Neuronal stem cell (in vitro differentiated cells): ENCODE measurements around the gene SGK1.

Experiments used
- DNase-seq: peaks from one replicate; pipeline ENCODE4 v3.0.0-alpha.2; 2013; ENCODE audit warnings: low spot score
- H2AFZ ChIP-seq: one replicate; pipeline ENCODE4 v1.6.1; 2013; ENCODE audit warnings: mild to moderate bottlenecking, low read length, inconsistent platforms
- H2AK5ac ChIP-seq: 2 replicates; pipeline ENCODE4 v1.6.1; 2013; ENCODE audit warnings: low read depth, mild to moderate bottlenecking, inconsistent platforms, low read length, moderate library complexity, mixed read lengths
- H2BK120ac ChIP-seq: 2 replicates; pipeline ENCODE4 v1.6.1; 2013; ENCODE audit warnings: low read depth, mild to moderate bottlenecking, inconsistent platforms, low read length, moderate library complexity, mixed read lengths
- H2BK12ac ChIP-seq: one replicate; pipeline ENCODE4 v1.6.1; 2013; ENCODE audit warnings: low read length, inconsistent platforms
- H2BK15ac ChIP-seq: 2 replicates; pipeline ENCODE4 v1.6.1; 2013; ENCODE audit warnings: mild to moderate bottlenecking, low read length, inconsistent platforms, mixed read lengths
- H2BK5ac ChIP-seq: one replicate; pipeline ENCODE4 v1.6.1; 2013; ENCODE audit warnings: inconsistent platforms, mild to moderate bottlenecking, low read length, moderate library complexity
- H3K14ac ChIP-seq: one replicate; pipeline ENCODE4 v1.6.1; 2013; ENCODE audit warnings: low read length, inconsistent platforms
- H3K18ac ChIP-seq: 2 replicates; pipeline ENCODE4 v1.6.1; 2013; ENCODE audit warnings: low read length, inconsistent platforms
- H3K23ac ChIP-seq: 2 replicates; pipeline ENCODE4 v1.6.1; 2013; ENCODE audit warnings: low read depth, mild to moderate bottlenecking, mixed read lengths, low read length, inconsistent platforms; ENCODE audit not compliant: poor library complexity
- H3K27ac ChIP-seq: replicated peaks from 3 replicates; pipeline ENCODE4 v1.5.1; 2013; ENCODE audit warnings: low read length, inconsistent platforms
- H3K27me3 ChIP-seq, 3 experiments: 2 replicates each; pipeline ENCODE4 v1.6.1; 2013; ENCODE audit warnings: low read length in 3 of 3, mild to moderate bottlenecking in 2 of 3, inconsistent platforms in 1 of 3, low read depth in 1 of 3, mixed read lengths in 1 of 3, moderate library complexity in 1 of 3; ENCODE audit not compliant: control insufficient read depth in 3 of 3, insufficient read depth in 3 of 3
- H3K36me3 ChIP-seq, 2 donors: replicated peaks in 1 of 2; 2 replicates each; pipeline ENCODE4 v1.6.1; 2013; ENCODE audit warnings: low read length in 2 of 2; ENCODE audit not compliant: control insufficient read depth in 2 of 2, insufficient read depth in 2 of 2
- H3K4ac ChIP-seq: 2 replicates; pipeline ENCODE4 v1.6.1; 2013; ENCODE audit warnings: inconsistent platforms, mild to moderate bottlenecking, low read length, moderate library complexity
- H3K4me1 ChIP-seq, 2 donors: 1 replicate in 1 of 2; 2 replicates in 1 of 2; pipeline ENCODE4 v1.6.1; 2013; ENCODE audit warnings: low read length in 2 of 2, low read depth in 1 of 2; ENCODE audit not compliant: control insufficient read depth in 2 of 2, insufficient read depth in 1 of 2
- H3K4me2 ChIP-seq: one replicate; pipeline ENCODE4 v1.6.1; 2013; ENCODE audit warnings: mild to moderate bottlenecking, low read length, inconsistent platforms; ENCODE audit not compliant: insufficient read depth, poor library complexity, severe bottlenecking
- H3K4me3 ChIP-seq, 2 donors: 2 replicates each; pipeline ENCODE4 v1.5.1; 2013; ENCODE audit warnings: low read length in 2 of 2, mild to moderate bottlenecking in 2 of 2, inconsistent platforms in 1 of 2, moderate library complexity in 1 of 2
- H3K79me1 ChIP-seq: one replicate; pipeline ENCODE4 v1.6.1; 2013; ENCODE audit warnings: low read depth, mild to moderate bottlenecking, inconsistent platforms, low read length, moderate library complexity
- H3K9ac ChIP-seq: one replicate; pipeline ENCODE4 v1.6.1; 2013; ENCODE audit warnings: mild to moderate bottlenecking, low read depth, low read length, inconsistent platforms; ENCODE audit not compliant: poor library complexity
- H3K9me3 ChIP-seq, 2 donors: replicated peaks in 1 of 2; 2 replicates each; pipeline versions ENCODE3 to v1.6.1; 2013; ENCODE audit warnings: low read length in 2 of 2, mild to moderate bottlenecking in 2 of 2, inconsistent platforms in 1 of 2, low read depth in 1 of 2, mixed read lengths in 1 of 2, moderate library complexity in 1 of 2; ENCODE audit not compliant: control insufficient read depth in 2 of 2, insufficient read depth in 1 of 2
- H4K8ac ChIP-seq: one replicate; pipeline ENCODE4 v1.6.1; 2013; ENCODE audit warnings: low read depth, mild to moderate bottlenecking, inconsistent platforms, low read length, moderate library complexity
- H4K91ac ChIP-seq: one replicate; pipeline ENCODE4 v1.6.1; 2013; ENCODE audit warnings: low read length, low read depth, mild to moderate bottlenecking, inconsistent platforms; ENCODE audit not compliant: poor library complexity
- WGBS, 2 donors: extraction: QIAGEN DNeasy Blood & Tissue Kit; methylation state at CpG; one replicate each; pipeline ENCODE4 v1.1.7; 2013; ENCODE audit warnings: missing lambda C conversion rate in 2 of 2, mixed read lengths in 1 of 2; ENCODE audit not compliant: insufficient read length in 2 of 2, insufficient replicate concordance in 1 of 2; ENCODE audit errors: extremely low coverage in 2 of 2; 5-methylcytosine and 5-hydroxymethylcytosine counted together

The SGK1 gene

GRCh38 chr6:134173936-134174671 is 143.8 kb downstream of the SGK1 start:
- Histone ChIP-seq H2BK5ac (no peak overlapping the region), H4K91ac (no peak overlapping the region), H3K36me3 (peaks cover 0 to 2% of the 10 kb centered on the region in 2 donors), H3K27ac (no peak overlapping the region), H3K14ac (no peak overlapping the region), H3K4ac (no peak overlapping the region), H3K79me1 (no peaks in the 10 kb centered on the region), H3K18ac (no peak overlapping the region), H3K4me3 (peak overlapping the region; percentile 57 to 87), H4K8ac (no peak overlapping the region), H3K9ac (no peak overlapping the region), H2AK5ac (no peak overlapping the region), H3K4me2 (peak overlapping the region; percentile 90), H3K9me3 (no peaks in the 10 kb centered on the region), H2BK12ac (no peak overlapping the region), H3K27me3 (peaks cover 0 to 24% (median 0%) of the 10 kb centered on the region in 3 experiments), H2BK120ac (no peak overlapping the region), H2BK15ac (no peak overlapping the region), H3K4me1 (peaks cover 0 to 5% of the 10 kb centered on the region in 2 donors), H3K23ac (no peak overlapping the region), H2AFZ (peak overlapping the region; percentile 99)
- WGBS, 2 donors: no CpG with 5 or more reads among the region's 21 CpGs
- DNase-seq: peak; percentile 87

DNA sequence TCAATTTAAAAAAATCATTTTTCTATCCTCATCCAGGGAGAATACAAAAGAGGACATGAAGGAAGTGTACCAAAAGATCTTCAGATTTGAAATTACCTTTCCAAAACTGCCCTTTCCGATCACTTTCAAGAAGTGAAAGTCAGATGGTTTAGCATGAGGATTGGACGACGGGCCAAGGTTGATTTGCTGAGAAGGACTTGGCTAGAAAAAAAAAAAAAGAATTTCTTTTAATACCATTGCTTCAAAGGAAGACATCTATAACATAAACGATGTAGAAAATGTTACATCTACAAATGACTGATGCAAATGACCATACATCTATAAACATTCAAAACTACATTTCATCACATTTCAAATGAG is 144.6 kb downstream of the SGK1 start:
- Histone ChIP-seq H3K4me2 (no peak overlapping the region), H2BK5ac (no peak overlapping the region), H3K79me1 (no peaks in the 10 kb centered on the region), H3K14ac (no peak overlapping the region), H3K23ac (no peak overlapping the region), H3K4ac (no peak overlapping the region), H3K9ac (no peak overlapping the region), H3K27ac (no peak overlapping the region), H4K91ac (no peak overlapping the region), H2BK12ac (no peak overlapping the region), H3K9me3 (no peaks in the 10 kb centered on the region), H2AK5ac (no peak overlapping the region), H4K8ac (no peak overlapping the region), H2BK15ac (no peak overlapping the region), H3K18ac (no peak overlapping the region), H3K4me3 (no peak overlapping the region), H3K36me3 (peaks cover 0 to 2% of the 10 kb centered on the region in 2 donors), H2AFZ (no peak overlapping the region), H3K27me3 (peaks cover 0 to 24% (median 0%) of the 10 kb centered on the region in 3 experiments), H3K4me1 (peaks cover 0 to 5% of the 10 kb centered on the region in 2 donors), H2BK120ac (no peak overlapping the region)
- DNase-seq: no peak
- no CpG with 5 or more reads among the region's 4 CpGs for WGBS, 2 donors

GRCh38 chr6:134172706-134173365 is 145.1 kb downstream of the SGK1 start:
- H2AK5ac ChIP-seq: no peak overlapping the region
- H3K4me1 ChIP-seq: peaks cover 0 to 4% of the 10 kb centered on the region in 2 donors
- H3K4me3 ChIP-seq: no peak overlapping the region
- no peak overlapping the region for H3K4me2 ChIP-seq
- no peak overlapping the region for H4K91ac ChIP-seq
- no peak overlapping the region for H2BK12ac ChIP-seq
- no peaks in the 10 kb centered on the region for H3K9me3 ChIP-seq
- no peak overlapping the region for H4K8ac ChIP-seq
- no peak overlapping the region for H3K23ac ChIP-seq
- DNase-seq: no peak
- H2AFZ ChIP-seq: no peak overlapping the region
- H3K27me3 ChIP-seq: peaks cover 0 to 19% (median 0%) of the 10 kb centered on the region in 3 experiments
- peaks cover 0 to 2% of the 10 kb centered on the region in 2 donors for H3K36me3 ChIP-seq
- no peak overlapping the region for H2BK15ac ChIP-seq
- H3K79me1 ChIP-seq: no peaks in the 10 kb centered on the region
- no peak overlapping the region for H3K9ac ChIP-seq
- no peak overlapping the region for H3K27ac ChIP-seq
- no CpG with 5 or more reads among the region's 7 CpGs for WGBS, 2 donors
- H3K18ac ChIP-seq: no peak overlapping the region
- H2BK120ac ChIP-seq: no peak overlapping the region
- H3K14ac ChIP-seq: no peak overlapping the region
- no peak overlapping the region for H2BK5ac ChIP-seq
- no peak overlapping the region for H3K4ac ChIP-seq

DNA sequence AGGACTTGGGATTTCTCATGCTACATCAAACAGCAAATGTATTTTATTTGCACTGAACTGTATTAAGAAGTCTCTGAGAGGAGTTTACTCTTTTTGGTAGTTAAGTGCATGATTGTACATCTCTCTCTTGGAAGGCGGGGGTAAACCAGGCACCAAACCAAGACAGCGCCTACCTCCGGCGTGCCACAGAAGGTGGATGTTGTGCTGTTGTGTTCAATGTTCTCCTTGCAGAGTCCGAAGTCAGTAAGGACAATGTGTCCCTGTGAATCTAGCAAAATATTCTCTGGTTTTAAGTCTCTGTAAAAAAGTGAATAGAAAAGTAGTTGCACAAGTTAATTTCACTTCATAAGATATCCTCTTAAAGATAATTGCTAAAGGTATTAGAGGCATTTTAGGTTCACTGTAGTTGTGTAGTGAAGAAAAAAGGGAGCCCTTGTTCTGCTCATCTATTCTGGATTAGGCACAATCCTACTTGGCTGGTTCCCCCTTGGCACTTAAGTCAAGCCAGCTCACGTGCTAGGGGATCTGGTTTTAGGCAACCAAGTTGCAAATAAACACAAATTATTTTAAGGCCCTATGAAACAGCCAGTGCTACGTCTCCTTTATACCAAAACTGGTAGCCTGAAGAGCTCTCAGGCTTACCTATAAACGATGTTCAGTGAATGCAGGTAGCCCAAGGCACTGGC is 145.7 kb downstream of the SGK1 start:
- Histone ChIP-seq H3K79me1 (no peaks in the 10 kb centered on the region), H3K18ac (no peak overlapping the region), H3K4me3 (no peak overlapping the region), H2AK5ac (no peak overlapping the region), H3K27me3 (peaks cover 0 to 13% (median 0%) of the 10 kb centered on the region in 3 experiments), H2BK120ac (no peak overlapping the region), H4K8ac (no peak overlapping the region), H2BK12ac (no peak overlapping the region), H3K23ac (no peak overlapping the region), H2BK5ac (no peak overlapping the region), H3K9me3 (no peaks in the 10 kb centered on the region), H3K4me2 (no peak overlapping the region), H4K91ac (no peak overlapping the region), H2AFZ (no peak overlapping the region), H2BK15ac (no peak overlapping the region), H3K9ac (no peak overlapping the region), H3K4ac (no peak overlapping the region), H3K14ac (no peak overlapping the region), H3K4me1 (peaks cover 0 to 3% of the 10 kb centered on the region in 2 donors), H3K27ac (no peak overlapping the region), H3K36me3 (peaks cover 0 to 2% of the 10 kb centered on the region in 2 donors)
- DNase-seq: no peak
- WGBS, 2 donors: no CpG with 5 or more reads among the region's 8 CpGs
